Activated T-helper 1 cell treated with Interleukin-2 at 50 U/mL for 16 hours (primary cell): ENCODE results near the gene ANXA3.

ENCODE experiments used
- DNase-seq: peaks from one replicate; pipeline ENCODE4 v3.0.0-alpha.2; 2020; ENCODE audit warnings: low read depth

The ANXA3 gene

GRCh38 chr4:78645853-78646757 is 94.5 kb downstream of the ANXA3 start:
- no peak for DNase-seq

- DNase-seq = no peak
Observed at GRCh38 chr4:78647272-78647671, 95.7 kb downstream of the ANXA3 start.

- DNase-seq = no peak
Observed at GRCh38 chr4:78648640-78649363, 97.2 kb downstream of the ANXA3 start.

DNA sequence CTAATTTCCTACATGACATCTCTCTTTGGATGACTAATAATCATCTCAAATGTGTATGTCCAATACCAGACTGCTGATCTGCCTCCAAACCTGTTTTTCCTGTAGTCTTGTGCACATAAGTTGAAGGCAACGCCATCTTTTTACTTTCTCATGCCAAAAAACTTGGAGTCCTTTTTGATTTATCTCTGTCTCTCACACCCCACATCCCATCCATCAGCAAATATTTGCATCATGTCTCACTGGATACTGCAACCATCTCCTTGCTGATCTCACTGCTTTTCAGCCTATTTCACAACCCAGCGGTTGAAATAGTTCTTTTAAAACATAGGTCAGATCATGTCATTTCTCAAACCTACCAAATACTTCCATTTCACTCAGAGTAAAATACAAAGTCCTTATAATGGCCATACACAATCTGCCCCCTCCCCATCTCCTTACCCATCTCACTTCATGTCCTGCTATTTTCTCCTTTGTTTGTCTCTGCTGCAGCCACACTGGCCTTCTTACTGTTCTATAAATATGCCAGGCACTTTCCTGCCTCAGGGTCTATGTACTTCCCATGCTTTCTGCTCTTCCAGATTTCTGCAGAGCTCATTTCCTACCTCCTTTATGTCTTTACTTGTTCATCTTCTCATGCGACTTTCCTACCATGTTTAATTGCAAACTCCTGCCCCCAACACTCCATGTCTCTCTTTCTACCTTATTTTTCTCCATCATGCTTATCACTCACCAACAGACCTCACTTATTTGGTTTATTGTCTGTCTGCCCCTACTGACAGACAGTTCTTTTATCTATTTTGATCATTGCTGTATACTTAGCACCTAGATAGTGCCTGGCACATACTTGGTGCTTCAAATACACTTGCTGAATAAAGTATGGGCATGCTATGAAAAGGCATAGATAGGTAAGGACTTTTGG is 98.8 kb downstream of the ANXA3 start:
- no peak for DNase-seq

- no peak for DNase-seq
Observed at GRCh38 chr4:78651250-78651860, 99.8 kb downstream of the ANXA3 start.

DNA sequence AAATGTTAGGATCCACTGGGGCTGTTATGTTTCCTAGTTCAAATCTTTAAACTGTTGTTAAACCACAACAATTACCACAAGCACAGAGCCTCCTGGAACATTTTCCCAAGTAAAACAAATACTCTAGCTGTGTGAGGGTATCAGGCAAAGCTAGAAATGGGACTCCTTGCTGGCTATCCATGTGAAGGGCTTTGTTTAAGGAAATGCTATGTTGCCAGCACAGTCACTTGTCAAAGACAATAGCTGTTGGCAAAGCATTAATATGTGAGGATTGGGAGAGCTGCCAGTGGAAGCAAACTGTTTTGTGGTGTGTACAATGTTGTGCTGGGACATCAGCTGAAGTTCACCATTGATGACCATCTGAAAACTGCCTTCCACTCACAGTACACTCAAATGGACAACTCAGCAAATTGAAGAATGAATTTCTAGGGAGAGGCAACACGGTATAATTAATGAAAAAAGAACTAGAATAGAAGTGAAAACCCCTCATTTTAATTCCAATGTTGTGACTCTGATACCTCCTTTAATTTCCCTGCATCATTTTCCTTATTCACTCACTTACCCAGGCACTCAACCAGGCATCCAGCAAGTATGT is 100.8 kb downstream of the ANXA3 start:
- no peak for DNase-seq

GRCh38 chr4:78653655-78654054 is 102.1 kb downstream of the ANXA3 start:
- DNase-seq = no peak

DNA sequence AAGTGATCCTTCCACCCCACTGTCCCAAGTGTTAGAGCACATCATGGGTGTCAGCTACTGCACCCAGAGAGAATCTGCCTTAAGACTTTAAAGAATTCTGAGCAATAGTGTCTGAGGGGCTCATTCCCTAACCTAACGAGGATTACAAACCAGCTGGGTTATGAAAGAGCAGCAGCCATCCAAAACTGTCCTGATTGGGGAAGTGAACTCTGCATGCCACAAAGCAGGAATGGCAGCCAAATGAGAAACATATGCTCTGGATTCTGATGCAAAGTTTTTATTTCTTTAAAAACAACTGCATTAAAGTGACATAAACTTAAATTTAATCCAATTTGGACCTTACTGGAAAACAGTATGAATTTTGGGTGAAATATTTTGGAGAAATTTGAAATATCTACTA is 103.2 kb downstream of the ANXA3 start:
- no peak for DNase-seq

GRCh38 chr4:78656968-78657445 is 105.4 kb downstream of the ANXA3 start:
- no peak for DNase-seq

GRCh38 chr4:78659264-78659663 is 107.7 kb downstream of the ANXA3 start:
- no peak for DNase-seq

DNA sequence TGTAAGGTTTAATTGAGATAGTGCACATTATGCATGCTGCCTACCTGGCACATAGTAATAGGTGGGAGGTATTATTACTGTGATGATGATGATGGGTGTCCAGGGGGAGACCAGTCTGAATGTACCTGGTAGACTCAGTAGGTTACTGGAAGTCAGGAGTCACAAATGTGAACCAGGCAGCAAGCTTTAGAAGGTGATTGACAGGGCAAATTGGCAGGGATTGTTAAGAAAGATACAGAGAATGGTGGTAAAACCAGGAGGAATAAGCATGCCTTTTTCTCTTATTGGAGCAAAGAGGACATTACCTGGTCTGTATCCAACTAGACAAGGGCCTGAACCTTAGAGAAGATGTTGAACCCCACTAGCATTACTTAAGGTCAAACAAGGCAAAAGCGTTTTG is 108.1 kb downstream of the ANXA3 start:
- DNase-seq = no peak
